GM23338 (cell line): Measurements from ENCODE around the gene TNFRSF8. TPM values are rescaled to one million over a fixed set of nuclear protein-coding genes. Genes with fewer than 3 reads are reported as not detected.

Source experiments
- ATAC-seq: fragments of 200-7000 bp; cut with Tn5 transposase; 3 replicates; pipeline ENCODE4 v1.9.1; 2020
- DNase-seq: peaks from one replicate; pipeline ENCODE4 v3.0.0-alpha.2; 2015; ENCODE audit warnings: low spot score
- H2AFZ ChIP-seq: fragments of 200-600 bp; sonication (generic); 2 replicates; pipeline ENCODE4 v1.8.0; 2016; ENCODE audit warnings: antibody characterized with exemption, mild to moderate bottlenecking, moderate library complexity
- H3F3A ChIP-seq: fragments of 200-600 bp; sonication (generic); replicated peaks from 2 replicates; pipeline ENCODE4 v1.8.0; 2017; ENCODE audit warnings: antibody characterized with exemption, mixed run types, low read depth
- H3K27ac ChIP-seq: fragments of 200-600 bp; sonication (generic); 2 replicates; pipeline ENCODE4 v1.6.1; 2016; ENCODE audit warnings: low read depth
- H3K27me3 ChIP-seq: fragments of 200-600 bp; sonication (generic); 2 replicates; pipeline ENCODE4 v1.8.0; 2016; ENCODE audit warnings: mild to moderate bottlenecking, mixed run types, moderate library complexity; ENCODE audit not compliant: insufficient read depth
- H3K36me3 ChIP-seq: fragments of 200-600 bp; sonication (generic); 2 replicates; pipeline ENCODE4 v1.8.0; 2016; ENCODE audit warnings: mild to moderate bottlenecking; ENCODE audit not compliant: insufficient read depth
- H3K4me1 ChIP-seq: fragments of 200-600 bp; sonication (generic); 2 replicates; pipeline ENCODE4 v1.8.0; 2016; ENCODE audit warnings: mild to moderate bottlenecking, moderate library complexity; ENCODE audit not compliant: insufficient read depth
- H3K4me2 ChIP-seq: fragments of 200-600 bp; sonication (generic); 2 replicates; pipeline ENCODE4 v1.7.1; 2017; ENCODE audit warnings: mixed run types
- H3K4me3 ChIP-seq: fragments of 200-600 bp; sonication (generic); 2 replicates; pipeline ENCODE4 v1.6.1; 2016; ENCODE audit warnings: mixed run types
- H3K79me2 ChIP-seq: fragments of 200-600 bp; sonication (generic); replicated peaks from 2 replicates; pipeline ENCODE4 v1.8.0; 2017; ENCODE audit warnings: mild to moderate bottlenecking; ENCODE audit not compliant: insufficient read depth
- H3K9me2 ChIP-seq: fragments of 200-600 bp; sonication (generic); 2 replicates; pipeline ENCODE4 v1.8.0; 2017; ENCODE audit not compliant: insufficient read depth
- H4K20me1 ChIP-seq: fragments of 200-600 bp; sonication (generic); replicated peaks from 2 replicates; pipeline ENCODE4 v1.8.0; 2017; ENCODE audit warnings: mild to moderate bottlenecking; ENCODE audit not compliant: insufficient read depth
- H3K27ac Mint-ChIP-seq: 2 replicates; pipeline ENCODE4 v1.8.0; 2020; ENCODE audit warnings: inconsistent platforms, mild to moderate bottlenecking, moderate library complexity, mixed read lengths
- H3K27me3 Mint-ChIP-seq: 3 replicates; pipeline ENCODE4 v1.8.0; 2022; ENCODE audit warnings: low read depth, mild to moderate bottlenecking, moderate library complexity, mixed read lengths, inconsistent platforms; ENCODE audit not compliant: insufficient read depth, poor library complexity
- H3K36me3 Mint-ChIP-seq: 3 replicates; pipeline ENCODE4 v1.8.0; 2021; ENCODE audit warnings: low read depth, mild to moderate bottlenecking, inconsistent platforms, moderate library complexity, mixed read lengths
- H3K4me1 Mint-ChIP-seq: 3 replicates; pipeline ENCODE4 v1.8.0; 2020; ENCODE audit warnings: mild to moderate bottlenecking, inconsistent platforms, mixed read lengths
- H3K4me3 Mint-ChIP-seq: 3 replicates; pipeline ENCODE4 v1.8.0; 2021; ENCODE audit warnings: moderate library complexity, mild to moderate bottlenecking, inconsistent platforms, mixed read lengths
- H3K9me3 Mint-ChIP-seq: 3 replicates; pipeline ENCODE4 v1.8.0; 2020; ENCODE audit warnings: moderate library complexity, mild to moderate bottlenecking, inconsistent platforms, mixed read lengths
- CREB1 ChIP-seq: fragments of 250-450 bp; sonication (Bioruptor Pico); IDR thresholded peaks from 2 replicates; pipeline ENCODE4 v1.5.0; 2020; ENCODE audit warnings: low read depth, mild to moderate bottlenecking, moderate library complexity
- ETS1 ChIP-seq: IDR thresholded peaks from 2 replicates; pipeline ENCODE4 v1.6.1; 2016; ENCODE audit warnings: antibody characterized with exemption
- EZH2 ChIP-seq: fragments of 200-600 bp; sonication (generic); IDR thresholded peaks from one replicate; pipeline ENCODE4 v1.8.0; 2017; ENCODE audit warnings: antibody characterized with exemption, mild to moderate bottlenecking, low read depth; ENCODE audit not compliant: unreplicated experiment
- EZH2phosphoT487 ChIP-seq: fragments of 200-600 bp; sonication (generic); IDR thresholded peaks from one replicate; pipeline ENCODE4 v1.8.1; 2018; ENCODE audit warnings: antibody characterized with exemption; ENCODE audit not compliant: unreplicated experiment
- JUNB ChIP-seq: IDR thresholded peaks from one replicate; pipeline ENCODE4 v1.6.1; 2016; ENCODE audit warnings: antibody characterized with exemption; ENCODE audit not compliant: unreplicated experiment
- NANOG ChIP-seq: IDR thresholded peaks from 2 replicates; pipeline ENCODE4 v1.6.1; 2016; ENCODE audit warnings: antibody characterized with exemption, borderline replicate concordance
- POLR2AphosphoS5 ChIP-seq: IDR thresholded peaks from 2 replicates; pipeline ENCODE4 v1.6.1; 2016; ENCODE audit warnings: antibody characterized with exemption, low read depth
- REST ChIP-seq: IDR thresholded peaks from one replicate; pipeline ENCODE4 v1.6.1; 2018; ENCODE audit warnings: antibody characterized with exemption; ENCODE audit not compliant: unreplicated experiment
- STAT1 ChIP-seq: IDR thresholded peaks from one replicate; pipeline ENCODE4 v1.6.1; 2016; ENCODE audit warnings: antibody characterized with exemption; ENCODE audit not compliant: unreplicated experiment
- ZNF114 ChIP-seq: fragments of 250-450 bp; sonication (Bioruptor Pico); IDR thresholded peaks from 2 replicates; pipeline ENCODE4 v1.5.0; 2020; ENCODE audit warnings: mild to moderate bottlenecking, moderate library complexity
- ZNF331 ChIP-seq: fragments of 250-450 bp; sonication (Bioruptor Pico); IDR thresholded peaks from 2 replicates; pipeline ENCODE4 v1.5.0; 2020; ENCODE audit warnings: low read depth, mild to moderate bottlenecking, moderate library complexity
- ZNF462 ChIP-seq: fragments of 250-450 bp; sonication (Bioruptor Pico); IDR thresholded peaks from 2 replicates; pipeline ENCODE4 v1.5.0; 2020; ENCODE audit warnings: mild to moderate bottlenecking, moderate library complexity
- polyA plus RNA-seq: library from polyadenylated mRNA; unstranded; fragments of >200 nt; fragmentation: Nextera tagmentation; extraction: Ambion mirVana; gene quantifications from 2 replicates; pipeline ENCODE4 v1.2.1, GENCODE V29; 2016
- total RNA-seq: library from RNA; depleted of rRNA; stranded (reverse); fragments of >200 nt; shearing (Covaris generic); gene quantifications from 2 replicates; pipeline ENCODE4 v1.2.3, GENCODE V29; 2014
- TF ChIP-seq, protein P1 (sequence below), 2 experiments: fragments of 200-600 bp in 1 of 2; sonication (generic) in 1 of 2; conservative IDR thresholded peaks; 2 replicates each; pipeline versions ENCODE4 v1.5.1 to v1.6.1; 2016 to 2017; ENCODE audit warnings: antibody characterized with exemption in 2 of 2, low read depth in 2 of 2, mild to moderate bottlenecking in 2 of 2, moderate library complexity in 1 of 2

The TNFRSF8 gene
- total and polyA plus RNA-seq, 2 experiments from 2014 or later: 11.7 to 28.2 TPM

DNA sequence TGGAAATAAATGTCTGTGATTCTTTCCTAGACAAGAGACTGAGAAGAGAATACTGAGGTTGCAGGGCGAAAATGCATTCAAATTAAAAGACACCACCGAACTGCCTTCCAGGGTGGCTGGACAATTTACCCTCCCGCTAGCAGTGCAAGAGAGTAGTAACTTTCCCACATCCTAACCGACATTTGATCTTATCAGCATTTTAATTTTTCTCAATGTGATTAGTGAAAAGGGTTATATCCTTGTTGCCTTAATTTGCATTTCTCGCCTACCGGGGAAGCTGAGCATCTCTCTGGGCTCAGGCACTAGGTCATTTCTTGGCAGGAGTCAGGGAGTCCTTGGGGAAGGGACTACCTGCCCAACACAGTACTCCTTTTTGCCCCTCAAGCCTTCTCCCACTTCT, 2.8 kb downstream of the TNFRSF8 start:
- peaks cover 30% of the 10 kb centered on the region for H3K27me3 Mint-ChIP-seq
- peaks cover 52% of the 10 kb centered on the region for H3K4me1 Mint-ChIP-seq
- peaks cover 21% of the 10 kb centered on the region for H3K27me3 ChIP-seq

More for the DNA sequence above, 2.8 kb downstream of the TNFRSF8 start:
- Histone ChIP-seq H3K4me2 (peak overlapping the region; percentile 79), H3K79me2 (peaks cover 54% of the 10 kb centered on the region), H4K20me1 (no peaks in the 10 kb centered on the region), H3F3A (peaks cover 21% of the 10 kb centered on the region), H3K4me3 (no peak overlapping the region), H2AFZ (no peak overlapping the region), H3K36me3 (no peaks in the 10 kb centered on the region), H3K27ac (peak overlapping the region; percentile 97; the same call in 1 of the 2 replicates), H3K4me1 (peaks cover 55% of the 10 kb centered on the region), H3K9me2 (no peaks in the 10 kb centered on the region; the same call in 1 of the 2 replicates)
- DNase-seq (no peak), ATAC-seq (no peak)
- H3K36me3 Mint-ChIP-seq: peaks cover 7% of the 10 kb centered on the region; the same call in 2 of the 3 replicates
- TF ChIP-seq, protein P1, sequence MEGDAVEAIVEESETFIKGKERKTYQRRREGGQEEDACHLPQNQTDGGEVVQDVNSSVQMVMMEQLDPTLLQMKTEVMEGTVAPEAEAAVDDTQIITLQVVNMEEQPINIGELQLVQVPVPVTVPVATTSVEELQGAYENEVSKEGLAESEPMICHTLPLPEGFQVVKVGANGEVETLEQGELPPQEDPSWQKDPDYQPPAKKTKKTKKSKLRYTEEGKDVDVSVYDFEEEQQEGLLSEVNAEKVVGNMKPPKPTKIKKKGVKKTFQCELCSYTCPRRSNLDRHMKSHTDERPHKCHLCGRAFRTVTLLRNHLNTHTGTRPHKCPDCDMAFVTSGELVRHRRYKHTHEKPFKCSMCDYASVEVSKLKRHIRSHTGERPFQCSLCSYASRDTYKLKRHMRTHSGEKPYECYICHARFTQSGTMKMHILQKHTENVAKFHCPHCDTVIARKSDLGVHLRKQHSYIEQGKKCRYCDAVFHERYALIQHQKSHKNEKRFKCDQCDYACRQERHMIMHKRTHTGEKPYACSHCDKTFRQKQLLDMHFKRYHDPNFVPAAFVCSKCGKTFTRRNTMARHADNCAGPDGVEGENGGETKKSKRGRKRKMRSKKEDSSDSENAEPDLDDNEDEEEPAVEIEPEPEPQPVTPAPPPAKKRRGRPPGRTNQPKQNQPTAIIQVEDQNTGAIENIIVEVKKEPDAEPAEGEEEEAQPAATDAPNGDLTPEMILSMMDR (conservative IDR thresholded peaks at IDR 0.05; ENCODE audit: low read depth in 2 of 2): no peak
- TF ChIP-seq REST: no peak
- no peak for TF ChIP-seq ZNF331 (CRISPR knock-in tag)
- no peak for TF ChIP-seq CREB1
- TF ChIP-seq EZH2: no peak
- no peak for TF ChIP-seq STAT1
- TF ChIP-seq NANOG: no peak
- TF ChIP-seq EZH2phosphoT487: no peak
- TF ChIP-seq JUNB: no peak
- TF ChIP-seq ZNF462 (CRISPR knock-in tag): no peak
- TF ChIP-seq ZNF114 (CRISPR knock-in tag): no peak
- TF ChIP-seq ETS1: no peak
- no peak for TF ChIP-seq POLR2AphosphoS5
- H3K27ac Mint-ChIP-seq: peak overlapping the region; percentile 65; the same call in 1 of the 2 replicates
- H3K9me3 Mint-ChIP-seq: no peaks in the 10 kb centered on the region
- H3K4me3 Mint-ChIP-seq: peak overlapping the region; percentile 31; the same call in 2 of the 3 replicates
